22Rv1 (cell line): Measurements from ENCODE around the gene TTLL9.

Experiments used
- ZFX ChIP-seq: fragments of 450-650 bp; IDR thresholded peaks from 2 replicates; pipeline ENCODE4 v1.6.1; 2017; ENCODE audit warnings: antibody characterized with exemption, borderline replicate concordance
- TF ChIP-seq, protein P1 (sequence below): fragments of 450-650 bp; IDR thresholded peaks from 2 replicates; pipeline ENCODE4 v1.5.1; 2017; ENCODE audit warnings: mild to moderate bottlenecking

- TF ChIP-seq, protein P1, sequence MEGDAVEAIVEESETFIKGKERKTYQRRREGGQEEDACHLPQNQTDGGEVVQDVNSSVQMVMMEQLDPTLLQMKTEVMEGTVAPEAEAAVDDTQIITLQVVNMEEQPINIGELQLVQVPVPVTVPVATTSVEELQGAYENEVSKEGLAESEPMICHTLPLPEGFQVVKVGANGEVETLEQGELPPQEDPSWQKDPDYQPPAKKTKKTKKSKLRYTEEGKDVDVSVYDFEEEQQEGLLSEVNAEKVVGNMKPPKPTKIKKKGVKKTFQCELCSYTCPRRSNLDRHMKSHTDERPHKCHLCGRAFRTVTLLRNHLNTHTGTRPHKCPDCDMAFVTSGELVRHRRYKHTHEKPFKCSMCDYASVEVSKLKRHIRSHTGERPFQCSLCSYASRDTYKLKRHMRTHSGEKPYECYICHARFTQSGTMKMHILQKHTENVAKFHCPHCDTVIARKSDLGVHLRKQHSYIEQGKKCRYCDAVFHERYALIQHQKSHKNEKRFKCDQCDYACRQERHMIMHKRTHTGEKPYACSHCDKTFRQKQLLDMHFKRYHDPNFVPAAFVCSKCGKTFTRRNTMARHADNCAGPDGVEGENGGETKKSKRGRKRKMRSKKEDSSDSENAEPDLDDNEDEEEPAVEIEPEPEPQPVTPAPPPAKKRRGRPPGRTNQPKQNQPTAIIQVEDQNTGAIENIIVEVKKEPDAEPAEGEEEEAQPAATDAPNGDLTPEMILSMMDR = no peak
- TF ChIP-seq ZFX = no peak
These were observed 34.2 kb upstream of the TTLL9 start for GRCh38 chr20:31835977-31836852.
